Hematopoietic multipotent progenitor cell treated with erythropoietin and hydrocortisone succinate and interleukin-3 and kit ligand, for 17 days (in vitro differentiated cells): Measurements from ENCODE around the gene ITGB5.
"Not testable (repeated sequence)": the region's sequence is repeated elsewhere in the genome, so short reads cannot be mapped to it uniquely, and the experiment has no call there.

ENCODE experiments used
- DNase-seq: peaks from one replicate; pipeline ENCODE4 v3.0.0-alpha.2; 2015; ENCODE audit warnings: low spot score

Gene ITGB5

DNA sequence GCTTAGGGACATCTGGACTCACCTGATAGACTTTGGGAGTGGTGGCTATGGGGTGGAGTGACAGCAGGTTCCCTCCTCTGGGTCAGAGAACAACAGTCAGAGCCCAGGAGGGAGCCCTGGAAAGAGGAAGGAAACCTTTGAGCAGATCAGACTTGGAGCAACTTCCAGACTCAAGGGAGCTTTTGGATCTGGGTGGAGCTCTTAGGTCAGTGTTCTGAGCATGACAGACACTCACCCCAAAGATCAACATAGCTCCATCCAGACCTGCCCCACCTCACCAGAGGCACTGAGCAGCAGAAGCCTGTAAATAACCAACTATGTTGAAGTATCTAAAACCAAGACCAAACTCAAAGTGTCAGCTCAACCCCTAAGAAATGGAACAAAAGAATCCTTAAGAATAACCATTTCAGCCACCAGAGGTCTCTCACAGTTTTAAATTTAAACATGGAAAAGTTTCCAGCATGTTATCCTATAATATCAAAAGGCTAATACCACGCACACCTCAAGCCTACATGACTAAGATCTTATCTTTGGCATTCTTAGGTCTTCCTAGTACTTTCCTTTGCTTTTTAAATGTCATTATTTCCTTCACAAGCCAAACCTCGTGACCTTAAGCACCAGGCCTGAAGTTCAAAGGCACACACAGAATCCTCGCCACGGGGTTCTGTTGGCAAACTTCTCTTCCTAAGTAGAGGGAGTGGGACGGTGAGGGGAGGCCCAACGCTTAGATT lies 100.5 kb downstream of the ITGB5 start:
- DNase-seq: peak; percentile 13

- DNase-seq: no peak
Observed at GRCh38 chr3:124785973-124786372, 101.2 kb downstream of the ITGB5 start.

DNA sequence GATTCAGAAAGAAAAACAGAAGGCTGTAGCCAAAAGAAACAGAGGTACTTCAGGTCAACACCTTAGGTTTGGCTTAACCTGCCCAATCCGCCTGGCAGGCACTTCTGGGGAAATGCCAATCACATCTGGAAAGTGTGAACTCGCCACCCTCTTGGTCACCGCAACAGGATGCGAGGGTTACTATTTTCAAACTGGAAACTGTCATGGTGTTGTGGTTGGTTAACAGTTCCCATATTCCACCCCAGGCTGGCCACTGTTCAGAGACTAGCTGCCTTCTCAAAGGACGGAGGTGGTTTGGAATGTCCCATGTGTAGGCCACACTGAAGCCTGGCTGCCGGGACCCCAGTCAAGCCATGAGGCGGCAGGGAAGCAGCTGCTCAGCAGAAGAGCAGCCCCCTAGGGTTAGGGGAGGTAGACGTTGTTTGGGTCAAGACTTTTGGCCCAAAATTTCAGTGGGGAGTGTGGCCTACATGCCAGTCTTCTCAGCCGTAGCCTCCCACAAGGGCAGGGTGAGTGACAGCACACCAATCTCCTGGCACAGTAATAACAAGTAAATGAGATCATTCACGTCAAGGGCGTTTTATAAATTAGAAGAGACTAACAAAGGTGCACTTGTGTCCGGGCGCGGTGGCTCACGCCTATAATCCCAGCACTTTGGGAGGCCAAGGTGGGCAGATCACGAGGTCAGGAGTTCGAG lies 102.3 kb downstream of the ITGB5 start:
- DNase-seq: no peak

- no peak for DNase-seq
Observed at GRCh38 chr3:124783696-124784095, 103.5 kb downstream of the ITGB5 start.

GRCh38 chr3:124782377-124782712 lies 104.8 kb downstream of the ITGB5 start:
- not testable (repeated sequence) for DNase-seq

- no peak for DNase-seq
Observed at GRCh38 chr3:124781476-124782376, 105.4 kb downstream of the ITGB5 start.

DNA sequence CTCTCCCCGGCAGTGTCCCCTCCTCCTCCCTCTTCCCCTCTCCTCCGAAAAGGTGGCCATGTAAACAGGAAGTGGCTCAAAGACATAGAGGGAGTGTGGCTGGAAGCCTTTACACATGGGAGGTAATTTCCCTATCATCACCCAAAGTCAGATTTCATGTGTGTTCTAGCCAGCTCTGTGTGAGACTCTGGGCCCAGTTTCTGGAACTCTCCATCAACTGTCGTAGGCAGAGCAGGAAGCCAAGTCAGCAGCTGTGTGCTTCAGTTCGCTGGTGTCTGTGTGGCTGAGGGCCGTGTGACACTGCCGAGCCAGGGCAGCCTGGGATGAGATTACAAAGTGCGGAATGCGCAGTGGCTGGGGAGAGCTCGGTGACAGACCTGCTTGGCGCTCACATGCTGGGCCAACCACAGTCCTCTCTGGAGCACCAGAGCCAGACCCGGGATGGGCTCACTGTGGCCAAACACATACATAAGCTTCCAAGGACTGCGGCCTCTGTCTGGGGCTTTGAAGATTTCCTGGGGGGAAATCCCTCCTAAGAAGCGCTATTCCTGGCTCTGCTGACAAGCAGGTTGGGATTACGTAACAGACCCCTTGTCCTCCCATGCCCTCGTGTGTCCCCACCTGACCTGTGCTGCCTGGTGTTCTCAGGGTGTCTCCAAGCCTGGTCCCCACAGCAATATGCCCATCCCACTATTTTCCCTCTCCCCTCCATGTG lies 106.2 kb downstream of the ITGB5 start:
- DNase-seq: no peak

- DNase-seq: no peak
Observed at GRCh38 chr3:124780356-124780755, 106.8 kb downstream of the ITGB5 start.

- DNase-seq: no peak
Observed at GRCh38 chr3:124779751-124780191, 107.4 kb downstream of the ITGB5 start.

DNA sequence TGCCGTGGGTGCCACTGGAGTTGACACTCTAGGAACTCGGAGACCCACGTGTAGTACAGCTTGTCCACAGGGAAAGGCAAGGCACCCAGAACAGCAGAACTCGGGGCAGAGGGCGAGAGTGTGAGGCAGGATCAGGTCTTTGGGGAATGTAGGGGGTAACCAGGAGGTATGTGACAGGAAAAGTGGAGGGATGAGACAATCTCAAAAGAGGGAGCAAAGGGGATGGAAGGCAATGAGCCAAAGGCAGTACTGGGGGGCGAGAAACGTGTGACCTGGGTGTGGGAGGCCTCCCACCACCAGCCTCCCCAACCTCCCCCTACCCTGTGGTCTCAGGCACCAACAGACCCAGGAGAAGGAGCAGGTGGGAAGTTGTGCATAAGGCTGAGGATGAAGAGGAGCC lies 108.0 kb downstream of the ITGB5 start:
- DNase-seq: no peak

- no peak for DNase-seq
Observed at GRCh38 chr3:124777762-124778470, 109.2 kb downstream of the ITGB5 start.

- DNase-seq: no peak
Observed at GRCh38 chr3:124776856-124777255, 110.3 kb downstream of the ITGB5 start.

DNA sequence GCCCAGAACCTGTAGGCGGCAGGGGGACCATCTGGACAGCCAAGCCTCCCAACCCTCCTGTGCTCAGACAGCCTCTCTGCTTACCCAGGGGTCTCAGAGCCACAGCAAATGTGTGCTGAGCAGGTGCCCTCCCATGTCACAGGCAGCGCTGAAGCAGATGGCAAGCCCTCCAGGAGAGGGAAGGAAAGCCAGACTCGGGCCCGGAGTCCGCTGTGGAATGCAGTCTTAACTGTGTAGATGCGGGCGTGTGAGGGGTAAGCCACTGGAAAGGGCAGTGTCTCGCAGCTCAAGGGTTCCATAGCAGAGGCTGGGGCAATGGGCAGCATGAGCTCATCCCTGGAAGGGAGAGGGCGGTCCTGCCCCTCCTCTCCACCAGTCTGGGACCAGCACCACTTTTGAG lies 111.3 kb downstream of the ITGB5 start:
- no peak for DNase-seq

DNA sequence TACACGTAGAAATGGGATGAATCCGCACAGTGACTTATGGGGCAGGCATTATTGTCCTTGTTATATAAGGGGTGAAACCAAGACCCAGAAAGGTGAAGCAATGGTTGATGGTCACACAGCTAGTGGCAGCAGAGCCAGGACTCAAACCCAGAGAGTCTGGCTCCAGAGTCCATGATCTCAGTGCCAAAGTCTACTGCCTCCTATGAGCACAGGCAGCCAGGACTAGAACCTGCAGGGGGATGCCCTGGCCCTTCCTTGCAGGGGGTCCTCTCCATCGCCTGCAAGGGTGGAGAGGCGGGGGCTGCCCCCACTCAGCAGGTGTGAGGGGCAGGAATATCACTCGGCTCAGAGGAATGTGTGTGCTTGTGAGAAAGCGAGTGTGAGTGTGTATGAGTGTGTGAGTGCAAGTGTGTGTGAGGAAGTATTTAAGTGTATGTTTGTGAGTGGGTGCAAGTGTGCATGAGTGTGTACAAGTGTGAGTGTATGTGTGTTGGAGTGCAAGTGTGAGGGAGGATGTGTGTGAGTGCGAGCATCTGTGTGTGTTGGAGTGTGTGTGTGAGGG lies 112.2 kb downstream of the ITGB5 start:
- no peak for DNase-seq

DNA sequence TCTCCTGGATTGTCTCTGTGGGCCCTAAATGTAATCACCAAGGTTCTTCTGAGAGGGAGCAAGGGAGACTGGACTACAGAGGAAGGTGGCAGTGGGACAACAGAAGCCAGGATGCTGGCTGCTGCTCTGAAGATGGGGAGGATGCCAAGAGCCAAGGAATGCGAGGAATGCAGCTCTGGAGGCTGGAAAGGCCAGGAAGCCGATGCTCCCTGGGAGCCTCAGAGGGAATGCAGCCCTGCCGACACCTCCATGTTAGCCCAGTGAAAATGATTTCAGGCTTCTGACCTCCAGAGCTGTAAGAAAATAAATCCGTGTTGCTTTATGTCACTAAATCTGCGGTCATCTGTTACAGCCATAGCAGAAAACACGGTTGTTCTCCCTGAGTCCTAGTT lies 112.8 kb downstream of the ITGB5 start:
- no peak for DNase-seq

- no peak for DNase-seq
Observed at GRCh38 chr3:124773351-124774326, 113.5 kb downstream of the ITGB5 start.

GRCh38 chr3:124772081-124772831 lies 114.9 kb downstream of the ITGB5 start:
- peak; percentile 53 for DNase-seq

GRCh38 chr3:124771083-124771445 lies 116.1 kb downstream of the ITGB5 start:
- DNase-seq: no peak
